Esophagus squamous epithelium (tissue), 5 donors: ENCODE data around the gene EPB41L5. TPM values are rescaled to one million over a fixed set of nuclear protein-coding genes. Genes with fewer than 3 reads are reported as not detected.
A peak's percentile ranks its signal among the peaks of the same experiment; 100 is the strongest.
"Not testable (repeated sequence)": the region's sequence is repeated elsewhere in the genome, so short reads cannot be mapped to it uniquely, and the experiment has no call there.

Experiments
- DNase-seq: peaks from one replicate; lab custom pipeline; 2025; lab: John Stamatoyannopoulos, UW
- H3K27ac ChIP-seq, 4 donors: fragments of 200-600 bp; sonication (generic); one replicate each; pipeline ENCODE4 v1.5.1; 2016 to 2019; ENCODE audit warnings: mild to moderate bottlenecking in 1 of 4
- H3K27me3 ChIP-seq, 4 donors: fragments of 200-600 bp; sonication (generic); 1 replicate in 3 of 4; 2 replicates in 1 of 4; pipeline versions ENCODE4 v1.5.1 to v1.6.0; 2017 to 2021; ENCODE audit warnings: antibody characterized with exemption in 1 of 4
- H3K36me3 ChIP-seq, 3 donors: fragments of 200-600 bp; sonication (generic); one replicate each; pipeline ENCODE4 v1.5.1; 2016 to 2019
- H3K4me1 ChIP-seq, 3 donors: fragments of 200-600 bp; sonication (generic); one replicate each; pipeline ENCODE4 v1.5.1; 2017 to 2019
- H3K4me3 ChIP-seq, 4 donors: fragments of 200-600 bp; sonication (generic); 1 replicate in 3 of 4; 2 replicates in 1 of 4; pipeline ENCODE4 v1.5.1; 2016 to 2019; ENCODE audit warnings: mild to moderate bottlenecking in 2 of 4, moderate library complexity in 1 of 4
- H3K9me3 ChIP-seq, 3 donors: fragments of 200-600 bp; sonication (generic); one replicate each; pipeline ENCODE4 v1.5.1; 2016 to 2019
- POLR2A ChIP-seq, 4 donors: fragments of 450-650 bp; IDR thresholded peaks; one replicate each; pipeline ENCODE4 v1.6.1; 2017; ENCODE audit warnings: antibody characterized with exemption in 4 of 4, mild to moderate bottlenecking in 4 of 4, moderate library complexity in 3 of 4
- WGBS, 2 donors: methylation state at CpG; one replicate each; pipeline ENCODE4 v1.1.5; 2018; 5-methylcytosine and 5-hydroxymethylcytosine counted together
- intact Hi-C: fragments of 100-400 bp; cut with DNase I; formaldehyde crosslinking; loops from one replicate; pipeline ENCODE4 v1.15.0; 2022
- total RNA-seq, 4 donors: library from RNA; depleted of rRNA; stranded (reverse); fragments of >200 nt; gene quantifications; one replicate each; pipeline ENCODE4 v1.1.0, GENCODE V29; 2016
- TF ChIP-seq, protein P1 (sequence below), 6 experiments: fragments of 450-650 bp in 4 of 6; fragments of 200-600 bp in 2 of 6; sonication (generic) in 2 of 6; IDR thresholded peaks; one replicate each; pipeline ENCODE4 v1.5.1; 2016 to 2019; ENCODE audit warnings: antibody characterized with exemption in 6 of 6, mild to moderate bottlenecking in 4 of 6, moderate library complexity in 4 of 6
- donor health status: DM: yes; HTN: yes; CAD: no.

EPB41L5 gene
- total RNA-seq, 4 donors from 2014 or later, result 12.2 to 26.3 (median 19.4) TPM

DNA sequence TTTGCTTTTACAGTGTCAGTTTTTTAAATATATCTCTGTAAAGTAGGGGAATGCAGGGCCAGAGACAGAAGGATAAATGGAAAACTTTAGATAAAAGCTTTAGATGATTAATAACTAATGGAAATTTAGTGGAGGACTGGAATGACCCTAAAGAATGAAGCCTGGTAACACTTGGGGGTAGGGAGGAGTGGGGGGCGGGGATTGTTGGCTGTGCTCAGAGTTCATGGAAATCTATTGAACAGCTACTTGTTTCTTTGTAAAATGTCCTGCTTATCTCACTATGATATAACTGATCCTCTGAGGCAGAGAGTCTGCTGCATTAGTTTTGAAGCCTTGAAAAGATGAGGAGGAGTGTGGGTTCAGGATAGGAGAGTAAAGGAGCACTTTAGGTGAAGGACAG is 119.8 kb downstream of the EPB41L5 start:
- intact Hi-C loops, result no loop called here
- Histone ChIP-seq H3K27ac (no peak overlapping the region), H3K4me3 (no peak overlapping the region), H3K36me3 (peaks cover 0 to 31% (median 0%) of the 10 kb centered on the region in 3 donors), H3K27me3 (no peaks in the 10 kb centered on the region), H3K9me3 (no peaks in the 10 kb centered on the region), H3K4me1 (no peaks in the 10 kb centered on the region)
- TF ChIP-seq, protein P1, sequence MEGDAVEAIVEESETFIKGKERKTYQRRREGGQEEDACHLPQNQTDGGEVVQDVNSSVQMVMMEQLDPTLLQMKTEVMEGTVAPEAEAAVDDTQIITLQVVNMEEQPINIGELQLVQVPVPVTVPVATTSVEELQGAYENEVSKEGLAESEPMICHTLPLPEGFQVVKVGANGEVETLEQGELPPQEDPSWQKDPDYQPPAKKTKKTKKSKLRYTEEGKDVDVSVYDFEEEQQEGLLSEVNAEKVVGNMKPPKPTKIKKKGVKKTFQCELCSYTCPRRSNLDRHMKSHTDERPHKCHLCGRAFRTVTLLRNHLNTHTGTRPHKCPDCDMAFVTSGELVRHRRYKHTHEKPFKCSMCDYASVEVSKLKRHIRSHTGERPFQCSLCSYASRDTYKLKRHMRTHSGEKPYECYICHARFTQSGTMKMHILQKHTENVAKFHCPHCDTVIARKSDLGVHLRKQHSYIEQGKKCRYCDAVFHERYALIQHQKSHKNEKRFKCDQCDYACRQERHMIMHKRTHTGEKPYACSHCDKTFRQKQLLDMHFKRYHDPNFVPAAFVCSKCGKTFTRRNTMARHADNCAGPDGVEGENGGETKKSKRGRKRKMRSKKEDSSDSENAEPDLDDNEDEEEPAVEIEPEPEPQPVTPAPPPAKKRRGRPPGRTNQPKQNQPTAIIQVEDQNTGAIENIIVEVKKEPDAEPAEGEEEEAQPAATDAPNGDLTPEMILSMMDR (IDR thresholded peaks at IDR 0.05), result no peak
- no peak for TF ChIP-seq POLR2A (IDR thresholded peaks at IDR 0.05)
- WGBS, 2 donors, result 89 to 95% methylated on average over 1 of the region's 1 CpG
- no peak for DNase-seq

GRCh38 chr2:120133572-120134244 is 120.8 kb downstream of the EPB41L5 start:
- intact Hi-C loops, result no loop called here
- no peak for TF ChIP-seq POLR2A (IDR thresholded peaks at IDR 0.05)
- TF ChIP-seq, protein P1 (IDR thresholded peaks at IDR 0.05), result no peak
- Histone ChIP-seq H3K36me3 (peaks cover 0 to 28% (median 0%) of the 10 kb centered on the region in 3 donors), H3K4me1 (no peaks in the 10 kb centered on the region), H3K9me3 (no peaks in the 10 kb centered on the region), H3K4me3 (no peak overlapping the region), H3K27me3 (no peaks in the 10 kb centered on the region), H3K27ac (peak overlapping the region in 1 of 4 donors; percentile 13)
- DNase-seq, result no peak
- WGBS, 2 donors, result 20 to 89% methylated on average over 1 of the region's 2 CpGs

DNA sequence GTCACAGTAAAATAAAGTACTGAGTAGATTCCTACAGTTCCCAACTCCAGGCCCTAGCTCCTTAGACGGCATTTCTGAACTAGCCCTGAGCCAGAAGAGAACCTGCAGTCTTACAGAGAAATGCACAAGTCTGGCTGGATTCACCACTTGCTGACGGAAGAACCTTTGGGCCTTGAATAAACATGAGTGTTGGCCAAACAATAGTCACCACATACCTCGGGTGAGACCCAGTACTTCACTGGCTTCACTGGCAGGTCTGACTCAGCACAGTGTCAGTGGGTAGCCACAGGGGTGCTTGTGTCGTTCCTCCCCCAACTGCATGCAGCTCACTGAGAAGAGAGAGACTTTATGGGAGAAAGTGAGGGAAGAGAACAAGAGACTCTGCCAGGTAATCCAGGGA is 121.4 kb downstream of the EPB41L5 start:
- no peaks in the 10 kb centered on the region for H3K9me3 ChIP-seq
- TF ChIP-seq POLR2A (IDR thresholded peaks at IDR 0.05), result no peak
- TF ChIP-seq, protein P1 (IDR thresholded peaks at IDR 0.05), result no peak
- H3K36me3 ChIP-seq, result peaks cover 0 to 28% (median 0%) of the 10 kb centered on the region in 3 donors
- 38 to 79% methylated on average over 3 of the region's 4 CpGs for WGBS, 2 donors
- H3K4me1 ChIP-seq, result no peaks in the 10 kb centered on the region
- H3K27ac ChIP-seq, result peak overlapping the region in 1 of 4 donors; percentile 13
- no peak for DNase-seq
- no peak overlapping the region for H3K4me3 ChIP-seq
- intact Hi-C loops, result no loop called here
- H3K27me3 ChIP-seq, result no peaks in the 10 kb centered on the region

DNA sequence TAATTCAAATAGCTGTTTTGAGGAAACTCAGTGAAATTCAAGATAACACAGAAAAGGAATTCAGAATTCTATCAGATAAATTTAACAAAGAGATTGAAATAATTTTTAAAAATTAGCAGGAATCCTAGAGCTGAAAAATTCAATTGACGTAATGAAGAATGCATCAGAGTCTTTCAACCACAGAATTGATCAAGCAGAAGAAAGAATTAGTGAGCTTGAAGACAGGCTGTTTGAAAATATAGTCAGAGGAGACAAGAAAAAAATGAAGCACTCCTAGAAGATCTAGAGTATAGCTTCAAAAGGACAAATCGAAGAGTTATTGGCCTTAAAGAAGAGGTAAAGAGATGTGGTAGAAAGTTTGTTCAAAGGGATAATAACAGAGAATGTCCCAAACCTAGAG is 122.1 kb downstream of the EPB41L5 start:
- WGBS, 2 donors, result 95 to 100% methylated on average over 2 of the region's 2 CpGs
- H3K9me3 ChIP-seq, H3K4me1 ChIP-seq, H3K27me3 ChIP-seq, H3K4me3 ChIP-seq, H3K27ac ChIP-seq, intact Hi-C loops, DNase-seq: not testable (repeated sequence)
- H3K36me3 ChIP-seq, result peaks cover 0 to 28% (median 0%) of the 10 kb centered on the region in 3 donors

DNA sequence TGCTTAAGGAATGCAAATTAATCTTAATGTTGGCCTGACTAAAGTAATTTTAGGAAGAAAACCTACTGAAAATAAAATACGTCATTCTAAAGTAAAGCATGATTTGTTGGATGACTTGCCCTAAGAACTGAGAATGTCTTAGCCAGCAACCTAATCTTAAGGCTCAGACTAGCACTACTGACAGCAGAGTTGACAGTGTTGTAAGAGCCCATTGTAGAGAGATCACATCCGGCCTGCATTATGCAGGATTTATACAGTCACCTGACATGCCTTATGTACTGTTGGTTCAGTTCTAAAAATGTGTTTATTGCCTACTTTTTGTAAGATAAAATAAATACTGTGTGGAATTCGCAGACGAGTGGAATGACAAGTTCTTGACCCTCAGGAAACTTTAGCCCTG is 128.0 kb downstream of the EPB41L5 start:
- Histone ChIP-seq H3K9me3 (no peaks in the 10 kb centered on the region), H3K27me3 (no peaks in the 10 kb centered on the region), H3K4me1 (no peaks in the 10 kb centered on the region), H3K27ac (no peak overlapping the region), H3K4me3 (no peak overlapping the region), H3K36me3 (peaks cover 0 to 10% (median 0%) of the 10 kb centered on the region in 3 donors)
- 85 to 87% methylated on average over 4 of the region's 4 CpGs for WGBS, 2 donors
- TF ChIP-seq POLR2A (IDR thresholded peaks at IDR 0.05), result no peak
- TF ChIP-seq, protein P1 (IDR thresholded peaks at IDR 0.05), result no peak
- intact Hi-C loops, result no loop called here
- no peak for DNase-seq
